IMR-90 (cell line): ENCODE measurements around the gene SLC4A1AP. TPM values are rescaled to one million over a fixed set of nuclear protein-coding genes. Genes with fewer than 3 reads are reported as not detected.

Experiments
- ATAC-seq: fragments of 200-7000 bp; cut with Tn5 transposase; 2 replicates; pipeline ENCODE4 v1.9.1; 2020; ENCODE audit warnings: low read depth, mild to moderate bottlenecking, moderate library complexity
- BruUV-seq: library from RNA; stranded (reverse); fragments of 400-500 nt; replicated peaks from 2 replicates; lab custom pipeline; 2021; lab: Mats Ljungman, UMichigan
- CTCF ChIA-PET: fragments of 300-600 bp; formaldehyde crosslinking; extraction: SDS; loops from one replicate; lab custom pipeline; 2021; ENCODE audit warnings: antibody characterized with exemption; lab: Yijun Ruan, JAX
- POLR2A ChIA-PET: fragments of 300-600 bp; sonication (Branson Sonifier 250); formaldehyde crosslinking; loops from one replicate; lab custom pipeline; 2022; ENCODE audit warnings: antibody characterized with exemption; ENCODE audit not compliant: unreplicated experiment; lab: Charles Lee
- DNase-seq: peaks from one replicate; pipeline ENCODE4 v3.0.0; 2013
- H2AFZ ChIP-seq: replicated peaks from 2 replicates; pipeline ENCODE3; 2013; ENCODE audit warnings: low read length, mild to moderate bottlenecking; ENCODE audit not compliant: poor library complexity
- H2AK5ac ChIP-seq: 2 replicates; pipeline ENCODE4 v1.6.1; 2013; ENCODE audit warnings: low read depth, low read length, inconsistent platforms
- H2AK9ac ChIP-seq: replicated peaks from 2 replicates; pipeline ENCODE3; 2013; ENCODE audit warnings: mild to moderate bottlenecking, low read depth, low read length, moderate library complexity; ENCODE audit not compliant: poor library complexity
- H2BK120ac ChIP-seq: 2 replicates; pipeline ENCODE4 v1.6.1; 2013; ENCODE audit warnings: low read depth, low read length, inconsistent platforms
- H2BK15ac ChIP-seq: 3 replicates; pipeline ENCODE4 v1.6.1; 2013; ENCODE audit warnings: low read depth, low read length, inconsistent platforms
- H2BK20ac ChIP-seq: 2 replicates; pipeline ENCODE4 v1.6.1; 2013; ENCODE audit warnings: low read depth, mild to moderate bottlenecking, inconsistent platforms, low read length, moderate library complexity
- H2BK5ac ChIP-seq: 2 replicates; pipeline ENCODE4 v1.6.1; 2013; ENCODE audit warnings: mild to moderate bottlenecking, low read depth, low read length, inconsistent platforms; ENCODE audit not compliant: poor library complexity, severe bottlenecking
- H3K14ac ChIP-seq: replicated peaks from 2 replicates; pipeline ENCODE4 v1.6.1; 2013; ENCODE audit warnings: low read depth, low read length, inconsistent platforms
- H3K18ac ChIP-seq: 2 replicates; pipeline ENCODE4 v1.6.1; 2013; ENCODE audit warnings: low read depth, low read length, control low read depth
- H3K23ac ChIP-seq: 2 replicates; pipeline ENCODE4 v1.6.1; 2013; ENCODE audit warnings: low read depth, low read length, inconsistent platforms
- H3K27ac ChIP-seq: 2 replicates; pipeline ENCODE4 v1.5.1; 2013; ENCODE audit warnings: mild to moderate bottlenecking, control low read depth, low read length; ENCODE audit not compliant: insufficient read depth
- H3K27me3 ChIP-seq: 2 replicates; pipeline ENCODE4 v1.6.1; 2013; ENCODE audit warnings: low read length; ENCODE audit not compliant: control insufficient read depth, insufficient read depth
- H3K36me3 ChIP-seq: 2 replicates; pipeline ENCODE4 v1.6.1; 2013; ENCODE audit warnings: low read length, mixed read lengths; ENCODE audit not compliant: control insufficient read depth, insufficient read depth
- H3K4ac ChIP-seq: 2 replicates; pipeline ENCODE4 v1.6.1; 2013; ENCODE audit warnings: low read depth, low read length, inconsistent platforms
- H3K4me1 ChIP-seq: 2 replicates; pipeline ENCODE4 v1.6.1; 2013; ENCODE audit warnings: low read length, mixed read lengths; ENCODE audit not compliant: control insufficient read depth, insufficient read depth
- H3K4me2 ChIP-seq: 2 replicates; pipeline ENCODE4 v1.6.1; 2013; ENCODE audit warnings: low read depth, mild to moderate bottlenecking, control low read depth, low read length, moderate library complexity
- H3K4me3 ChIP-seq: 2 replicates; pipeline ENCODE4 v1.5.1; 2013; ENCODE audit warnings: low read depth, mild to moderate bottlenecking, control low read depth, low read length, moderate library complexity; ENCODE audit not compliant: insufficient read depth
- H3K56ac ChIP-seq: 2 replicates; pipeline ENCODE4 v1.6.1; 2013; ENCODE audit warnings: low read length, inconsistent platforms; ENCODE audit not compliant: insufficient read depth; ENCODE audit errors: extremely low read depth
- H3K79me1 ChIP-seq, 2 experiments: 2 replicates each; pipeline ENCODE4 v1.6.1; 2013; ENCODE audit warnings: low read length in 2 of 2, inconsistent platforms in 1 of 2, low read depth in 1 of 2
- H3K9ac ChIP-seq: 2 replicates; pipeline ENCODE4 v1.6.1; 2013; ENCODE audit warnings: low read depth, low read length, control low read depth
- H3K9me1 ChIP-seq: 2 replicates; pipeline ENCODE4 v1.6.1; 2013; ENCODE audit warnings: low read length, inconsistent platforms; ENCODE audit not compliant: insufficient read depth
- H3K9me3 ChIP-seq: 2 replicates; pipeline ENCODE4 v1.6.1; 2013; ENCODE audit warnings: low read length; ENCODE audit not compliant: control insufficient read depth, insufficient read depth
- H4K20me1 ChIP-seq: 2 replicates; pipeline ENCODE4 v1.6.1; 2013; ENCODE audit warnings: low read length, inconsistent platforms; ENCODE audit not compliant: insufficient read depth
- H4K5ac ChIP-seq: 2 replicates; pipeline ENCODE4 v1.6.1; 2013; ENCODE audit warnings: mild to moderate bottlenecking, low read depth, low read length, control low read depth
- H4K8ac ChIP-seq, 2 experiments: 2 replicates each; pipeline ENCODE4 v1.6.1; 2013; ENCODE audit warnings: low read depth in 2 of 2, low read length in 2 of 2, control low read depth in 1 of 2, inconsistent platforms in 1 of 2
- H4K91ac ChIP-seq: 2 replicates; pipeline ENCODE4 v1.6.1; 2013; ENCODE audit warnings: low read depth, low read length, inconsistent platforms; ENCODE audit not compliant: insufficient read depth
- BHLHE40 ChIP-seq: fragments of 150-350 bp; IDR thresholded peaks from 2 replicates; pipeline ENCODE4 v1.6.1; 2016; ENCODE audit warnings: mild to moderate bottlenecking, low read depth, low read length
- CEBPB ChIP-seq: IDR thresholded peaks from 2 replicates; pipeline ENCODE4 v1.6.1; 2012; ENCODE audit warnings: low read depth, low read length, improper control_type of control experiment
- CHD1 ChIP-seq: IDR thresholded peaks from 2 replicates; pipeline ENCODE4 v1.6.1; 2012; ENCODE audit warnings: low read depth, low read length, improper control_type of control experiment
- CTCF ChIP-seq: conservative IDR thresholded peaks from 2 replicates; pipeline ENCODE4 v1.5.1; 2012; ENCODE audit warnings: mild to moderate bottlenecking, low read depth, low read length, improper control_type of control experiment
- ELK1 ChIP-seq: fragments of 150-350 bp; IDR thresholded peaks from 2 replicates; pipeline ENCODE4 v1.6.1; 2016; ENCODE audit warnings: low read depth, mild to moderate bottlenecking, low read length, moderate library complexity, borderline replicate concordance
- FOS ChIP-seq: fragments of 150-350 bp; IDR thresholded peaks from 2 replicates; pipeline ENCODE4 v1.6.1; 2016; ENCODE audit warnings: low read depth, low read length
- MAFK ChIP-seq: IDR thresholded peaks from 2 replicates; pipeline ENCODE4 v1.6.1; 2012; ENCODE audit warnings: low read depth, low read length, improper control_type of control experiment
- MXI1 ChIP-seq: IDR thresholded peaks from 2 replicates; pipeline ENCODE4 v1.6.1; 2012; ENCODE audit warnings: low read depth, mild to moderate bottlenecking, low read length, moderate library complexity, borderline replicate concordance
- NFE2L2 ChIP-seq: fragments of 150-350 bp; IDR thresholded peaks from 2 replicates; pipeline ENCODE4 v1.6.1; 2016; ENCODE audit warnings: low read depth, mild to moderate bottlenecking, low read length
- POLR2A ChIP-seq: IDR thresholded peaks from 2 replicates; pipeline ENCODE4 v1.6.1; 2012; ENCODE audit warnings: mild to moderate bottlenecking, low read depth, low read length
- RAD21 ChIP-seq: IDR thresholded peaks from 2 replicates; pipeline ENCODE4 v1.6.1; 2012; ENCODE audit warnings: low read length, improper control_type of control experiment
- RCOR1 ChIP-seq: IDR thresholded peaks from 2 replicates; pipeline ENCODE4 v1.6.1; 2012; ENCODE audit warnings: mild to moderate bottlenecking, low read length, improper control_type of control experiment; ENCODE audit not compliant: insufficient replicate concordance
- RFX5 ChIP-seq: IDR thresholded peaks from 2 replicates; pipeline ENCODE4 v1.8.0; 2012; ENCODE audit warnings: low read depth, mild to moderate bottlenecking, low read length, moderate library complexity
- SMC3 ChIP-seq: fragments of 150-350 bp; IDR thresholded peaks from 2 replicates; pipeline ENCODE4 v1.6.1; 2016; ENCODE audit warnings: low read depth, mild to moderate bottlenecking, antibody characterized with exemption, low read length, moderate library complexity
- USF2 ChIP-seq: fragments of 150-350 bp; IDR thresholded peaks from 2 replicates; pipeline ENCODE4 v1.6.1; 2017; ENCODE audit warnings: mild to moderate bottlenecking, antibody characterized with exemption, low read length, low read depth
- WGBS, 2 experiments: methylation state at CpG; one replicate each; pipeline versions ENCODE4 v1.1.5 to v1.1.7; 2013; ENCODE audit warnings: missing lambda C conversion rate in 2 of 2; ENCODE audit not compliant: insufficient read length in 1 of 2; ENCODE audit errors: extremely low coverage in 2 of 2; 5-methylcytosine and 5-hydroxymethylcytosine counted together
- dilution Hi-C: fragments of 300-500 bp; cut with HindIII; formaldehyde crosslinking; loops from one replicate; pipeline ENCODE4 v1.14.3; 2018; ENCODE audit warnings: low sequenced_read_pairs; ENCODE audit not compliant: unreplicated experiment
- in situ Hi-C: fragments of 300-500 bp; cut with MboI; formaldehyde crosslinking; loops from 3 replicates; pipeline ENCODE4 v1.14.3; 2019; ENCODE audit warnings: low sequenced_read_pairs, inconsistent platforms, mixed read lengths
- intact Hi-C: fragments of 100-400 bp; cut with micrococcal nuclease; formaldehyde crosslinking; loops from 2 replicates; pipeline ENCODE4 v1.10.0; 2022
- polyA plus RNA-seq, 3 experiments: library from polyadenylated mRNA; depleted of rRNA; stranded (reverse); fragments of >200 nt; gene quantifications; 2 replicates each; pipeline ENCODE4 v1.2.3, GENCODE V29; 2012; ENCODE audit warnings: low replicate concordance in 1 of 3
- total RNA-seq: library from RNA; depleted of rRNA; stranded (reverse); fragments of >200 nt; gene quantifications from 2 replicates; pipeline ENCODE4 v1.2.3, GENCODE V29; 2012

SLC4A1AP gene
- total and polyA plus RNA-seq, 2 of the 4 experiments (the other 2 are of a cell fraction), result 11.7 to 13.6 TPM

- no peak overlapping the region for H2BK20ac ChIP-seq
- CTCF ChIA-PET, result no interaction called here
- ATAC-seq (no peak), DNase-seq (no peak)
- no peak overlapping the region for H2AK9ac ChIP-seq
- no peak overlapping the region for H2BK15ac ChIP-seq
- no peaks in the 10 kb centered on the region for H3K36me3 ChIP-seq
- no peaks in the 10 kb centered on the region for H4K20me1 ChIP-seq
- H3K9me1 ChIP-seq, result peaks cover 4% of the 10 kb centered on the region
- WGBS, 2 experiments, result no CpG with 5 or more reads among the region's 3 CpGs
- dilution Hi-C loops (no loop called here), intact Hi-C loops (no loop called here), in situ Hi-C loops (no loop called here)
- H3K9ac ChIP-seq, result no peak overlapping the region
- no peak overlapping the region for H3K23ac ChIP-seq
- H3K4me1 ChIP-seq, result peaks cover 4% of the 10 kb centered on the region
- H3K4me2 ChIP-seq, result no peak overlapping the region
- H3K56ac ChIP-seq, result no peak overlapping the region
- no peak for TF ChIP-seq RFX5
- TF ChIP-seq FOS, result no peak
- no peak for TF ChIP-seq MXI1
- TF ChIP-seq RCOR1, result no peak
- no peak for TF ChIP-seq MAFK
- TF ChIP-seq NFE2L2, result no peak
- TF ChIP-seq RAD21, result no peak
- no peak for TF ChIP-seq CHD1
- no peak for TF ChIP-seq CTCF
- no peak for TF ChIP-seq BHLHE40
- no peak for TF ChIP-seq ELK1
- TF ChIP-seq CEBPB, result no peak
- TF ChIP-seq USF2, result no peak
- TF ChIP-seq SMC3, result no peak
- TF ChIP-seq POLR2A, result no peak
- H3K4me3 ChIP-seq, result no peak overlapping the region
- H3K27ac ChIP-seq, result no peak overlapping the region
- H3K79me1 ChIP-seq, result no peaks in the 10 kb centered on the region
- no TSS peak for BruUV-seq
- no peak overlapping the region for H3K14ac ChIP-seq
- H2BK120ac ChIP-seq, result no peak overlapping the region
- H2BK5ac ChIP-seq, result no peak overlapping the region
- no peak overlapping the region for H3K18ac ChIP-seq
- H3K9me3 ChIP-seq, result no peaks in the 10 kb centered on the region
- 0 out of 2 replicates have a peak overlapping the region, but pooled peaks have one; percentile 5 for H2AK5ac ChIP-seq
- H3K4ac ChIP-seq, result no peak overlapping the region
- H3K27me3 ChIP-seq, result no peaks in the 10 kb centered on the region
- POLR2A ChIA-PET, result interaction anchor here (0.6 kb wide), 1 partner anchor 164 kb away, joined by 5 read pairs; no protein-coding TSS in a partner anchor
- no peak overlapping the region for H4K8ac ChIP-seq
- H2AFZ ChIP-seq, result no peak overlapping the region
- no peak overlapping the region for H4K91ac ChIP-seq
- no peak overlapping the region for H4K5ac ChIP-seq
Measured at GRCh38 chr2:27730261-27730662, 66.6 kb downstream of the SLC4A1AP start.
